H1 (cell line): ENCODE results near the gene ANK2. TPM values are rescaled to one million over a fixed set of nuclear protein-coding genes. Genes with fewer than 3 reads are reported as not detected.

Experiments used
- CTCF ChIA-PET: fragments of 300-600 bp; sonication (Branson Sonifier 250); formaldehyde crosslinking; loops from one replicate; lab custom pipeline; 2021; ENCODE audit not compliant: partially characterized antibody; lab: Charles Lee
- POLR2A ChIA-PET: fragments of 300-600 bp; sonication (Branson Sonifier 250); formaldehyde crosslinking; loops from one replicate; lab custom pipeline; 2021; ENCODE audit warnings: inconsistent platforms; ENCODE audit not compliant: partially characterized antibody; lab: Charles Lee
- DNase-seq, 2 experiments: peaks; one replicate each; pipeline versions ENCODE4 v3.0.0 to v3.0.0-alpha.2; 2010 to 2022; ENCODE audit warnings: low spot score in 2 of 2, low read depth in 1 of 2, mixed read lengths in 1 of 2
- FAIRE-seq: peaks from 2 replicates; lab custom pipeline; 2011; peaks lifted over from hg19 to GRCh38; lab: Jason Lieb, UNC
- H2AFZ ChIP-seq: 2 replicates; pipeline ENCODE4 v1.8.1; 2012; ENCODE audit warnings: low read length, inconsistent platforms
- H2AK5ac ChIP-seq: 2 replicates; pipeline ENCODE4 v1.6.1; 2013; ENCODE audit warnings: low read depth, low read length
- H2BK120ac ChIP-seq: replicated peaks from 2 replicates; pipeline ENCODE3; 2013; ENCODE audit warnings: low read depth, low read length, inconsistent platforms
- H2BK12ac ChIP-seq: 2 replicates; pipeline ENCODE4 v1.6.1; 2013; ENCODE audit warnings: low read depth, low read length
- H2BK15ac ChIP-seq: 2 replicates; pipeline ENCODE4 v1.6.1; 2013; ENCODE audit warnings: low read length
- H2BK20ac ChIP-seq: 2 replicates; pipeline ENCODE4 v1.6.1; 2013; ENCODE audit warnings: low read length
- H2BK5ac ChIP-seq: 2 replicates; pipeline ENCODE4 v1.6.1; 2013; ENCODE audit warnings: low read depth, low read length
- H3K14ac ChIP-seq: 2 replicates; pipeline ENCODE4 v1.6.1; 2013; ENCODE audit warnings: inconsistent platforms; ENCODE audit not compliant: insufficient read length
- H3K18ac ChIP-seq: 2 replicates; pipeline ENCODE4 v1.6.1; 2013; ENCODE audit warnings: low read length; ENCODE audit errors: extremely low read depth
- H3K23ac ChIP-seq: 2 replicates; pipeline ENCODE4 v1.6.1; 2013; ENCODE audit warnings: inconsistent platforms; ENCODE audit not compliant: insufficient read length
- H3K23me2 ChIP-seq: 2 replicates; pipeline ENCODE4 v1.6.1; 2013; ENCODE audit warnings: low read depth, low read length
- H3K27ac ChIP-seq: 2 replicates; pipeline ENCODE4 v1.6.1; 2011; ENCODE audit warnings: low read depth, low read length, inconsistent platforms
- H3K27me3 ChIP-seq, 4 experiments: replicated peaks in 1 of 4; 1 replicate in 1 of 4; 2 replicates in 3 of 4; pipeline versions ENCODE4 v1.6.1 to v1.8.1; 2011 to 2013; ENCODE audit warnings: low read length in 3 of 4, mild to moderate bottlenecking in 3 of 4, inconsistent platforms in 2 of 4, mixed read lengths in 2 of 4, moderate library complexity in 1 of 4; ENCODE audit not compliant: control insufficient read depth in 3 of 4, insufficient read depth in 3 of 4; ENCODE audit errors: extremely low read depth in 1 of 4
- H3K36me3 ChIP-seq, 4 experiments: 2 replicates each; pipeline versions ENCODE4 v1.6.1 to v1.8.1; 2011 to 2013; ENCODE audit warnings: mild to moderate bottlenecking in 4 of 4, low read length in 3 of 4, moderate library complexity in 2 of 4, control low read depth in 1 of 4, inconsistent platforms in 1 of 4; ENCODE audit not compliant: insufficient read depth in 4 of 4, control insufficient read depth in 2 of 4
- H3K4ac ChIP-seq: replicated peaks from 2 replicates; pipeline ENCODE3; 2013; ENCODE audit warnings: low read length, low read depth, mixed read lengths, inconsistent platforms; ENCODE audit not compliant: insufficient read length
- H3K4me1 ChIP-seq, 4 experiments: replicated peaks in 1 of 4; 1 replicate in 1 of 4; 2 replicates in 3 of 4; pipeline versions ENCODE4 v1.6.1 to v1.8.1; 2011 to 2013; ENCODE audit warnings: low read length in 3 of 4, inconsistent platforms in 2 of 4, mixed read lengths in 1 of 4; ENCODE audit not compliant: insufficient read depth in 4 of 4, control insufficient read depth in 3 of 4
- H3K4me2 ChIP-seq, 2 experiments: 2 replicates each; pipeline versions ENCODE4 v1.6.1 to v1.8.1; 2011 to 2013; ENCODE audit warnings: low read depth in 2 of 2, low read length in 2 of 2, control low read depth in 1 of 2, inconsistent platforms in 1 of 2, mild to moderate bottlenecking in 1 of 2; ENCODE audit not compliant: insufficient read depth in 1 of 2
- H3K4me3 ChIP-seq, 4 experiments: fragments of 200-600, 300-600 bp in 1 of 4; sonication (generic), shearing (Covaris generic), sonication (Bioruptor Twin) in 1 of 4; 2 replicates each; pipeline versions ENCODE4 v1.5.1 to v1.8.1; 2011 to 2016; ENCODE audit warnings: low read length in 4 of 4, low read depth in 3 of 4, control low read depth in 2 of 4, inconsistent platforms in 2 of 4, mild to moderate bottlenecking in 2 of 4, mixed read lengths in 1 of 4, moderate library complexity in 1 of 4; ENCODE audit not compliant: insufficient read depth in 2 of 4; ENCODE audit errors: extremely low read depth in 1 of 4
- H3K56ac ChIP-seq: replicated peaks from 2 replicates; pipeline ENCODE3; 2013; ENCODE audit warnings: low read depth, mild to moderate bottlenecking, mixed read lengths, low read length, inconsistent platforms; ENCODE audit not compliant: insufficient read length
- H3K79me1 ChIP-seq: 2 replicates; pipeline ENCODE4 v1.6.1; 2013; ENCODE audit warnings: low read depth, low read length, control low read depth
- H3K79me2 ChIP-seq, 2 experiments: 2 replicates each; pipeline versions ENCODE4 v1.6.1 to v1.8.1; 2012 to 2013; ENCODE audit warnings: low read length in 2 of 2, mild to moderate bottlenecking in 2 of 2, inconsistent platforms in 1 of 2; ENCODE audit not compliant: insufficient read depth in 2 of 2, control insufficient read depth in 1 of 2
- H3K9ac ChIP-seq, 4 experiments: replicated peaks in 1 of 4; 1 replicate in 1 of 4; 2 replicates in 3 of 4; pipeline versions ENCODE4 v1.6.1 to v1.8.1; 2011 to 2013; ENCODE audit warnings: low read depth in 3 of 4, low read length in 3 of 4, control low read depth in 2 of 4, mild to moderate bottlenecking in 2 of 4, moderate library complexity in 2 of 4, inconsistent platforms in 1 of 4; ENCODE audit errors: extremely low read depth in 1 of 4
- H3K9me3 ChIP-seq, 2 experiments: 2 replicates each; pipeline versions ENCODE4 v1.6.1 to v1.8.1; 2012 to 2013; ENCODE audit warnings: mild to moderate bottlenecking in 2 of 2, moderate library complexity in 2 of 2, control low read depth in 1 of 2, inconsistent platforms in 1 of 2, low read depth in 1 of 2, low read length in 1 of 2, mixed read lengths in 1 of 2; ENCODE audit not compliant: insufficient read depth in 2 of 2
- H4K20me1 ChIP-seq, 2 experiments: replicated peaks in 1 of 2; 2 replicates each; pipeline versions ENCODE3 to v1.8.1; 2011 to 2013; ENCODE audit warnings: inconsistent platforms in 2 of 2, low read length in 2 of 2, mild to moderate bottlenecking in 1 of 2; ENCODE audit not compliant: insufficient read depth in 2 of 2, control insufficient read depth in 1 of 2
- H4K5ac ChIP-seq: 2 replicates; pipeline ENCODE4 v1.6.1; 2013; ENCODE audit warnings: low read length, low read depth, mixed read lengths, inconsistent platforms; ENCODE audit not compliant: insufficient read length
- H4K8ac ChIP-seq: 2 replicates; pipeline ENCODE4 v1.8.0; 2013; ENCODE audit warnings: mild to moderate bottlenecking, moderate library complexity, low read length, inconsistent platforms; ENCODE audit not compliant: insufficient read depth; ENCODE audit errors: extremely low read depth
- H4K91ac ChIP-seq: replicated peaks from 2 replicates; pipeline ENCODE3; 2013; ENCODE audit warnings: low read length, mixed read lengths, inconsistent platforms; ENCODE audit not compliant: insufficient read length
- EP300 ChIP-seq, 2 experiments: IDR thresholded peaks; 1 replicate in 1 of 2; 2 replicates in 1 of 2; pipeline ENCODE4 v1.6.1; 2011 to 2012; ENCODE audit warnings: low read depth in 2 of 2, low read length in 2 of 2, mild to moderate bottlenecking in 2 of 2, borderline replicate concordance in 1 of 2, inconsistent platforms in 1 of 2, moderate library complexity in 1 of 2
- RAD21 ChIP-seq, 2 experiments: IDR thresholded peaks in 1 of 2; conservative IDR thresholded peaks in 1 of 2; 2 replicates each; pipeline ENCODE4 v1.6.1; 2011; ENCODE audit warnings: low read depth in 2 of 2, low read length in 2 of 2, improper control_type of control experiment in 1 of 2, inconsistent platforms in 1 of 2, mild to moderate bottlenecking in 1 of 2, moderate library complexity in 1 of 2
- WGBS, 2 experiments: shearing (Covaris generic) in 1 of 2; methylation state at CpG; one replicate each; pipeline versions ENCODE4 v1.1.6 to v1.1.7; 2013 to 2015; ENCODE audit warnings: low lambda C conversion rate in 2 of 2, mixed read lengths in 2 of 2, inconsistent platforms in 1 of 2, low coverage in 1 of 2, missing lambda C conversion rate in 1 of 2; ENCODE audit not compliant: insufficient replicate concordance in 2 of 2, insufficient coverage in 1 of 2, insufficient read length in 1 of 2; ENCODE audit errors: extremely low coverage in 1 of 2, missing lambda C conversion rate in 1 of 2; 5-methylcytosine and 5-hydroxymethylcytosine counted together
- polyA plus RNA-seq, 7 experiments: library from polyadenylated mRNA; depleted of rRNA in 3 of 7; stranded (reverse) in 5 of 7; unstranded in 2 of 7; fragments of >200 nt in 5 of 7; fragments of 200-250 nt in 2 of 7; gene quantifications; 1 replicate in 5 of 7; 2 replicates in 1 of 7; 4 replicates in 1 of 7; pipeline versions ENCODE4 v1.2.1 to v1.2.3, GENCODE V29; 2011 to 2013; ENCODE audit warnings: missing spikeins in 2 of 7, mixed read lengths in 2 of 7
- total RNA-seq: library from RNA; stranded (reverse); fragmentation: NEBNext Ultra II Directional; extraction: Animal tissue kit (Norgen Biotek cat#: 25700); gene quantifications from 2 replicates; pipeline ENCODE4 v1.2.1, GENCODE V29; 2021
- TF ChIP-seq, protein P1 (sequence below), 3 experiments: IDR thresholded peaks; 1 replicate in 2 of 3; 2 replicates in 1 of 3; pipeline versions ENCODE4 v1.5.1 to v1.6.1; 2011; ENCODE audit warnings: low read length in 3 of 3, mild to moderate bottlenecking in 3 of 3, inconsistent platforms in 2 of 3, low read depth in 1 of 3, moderate library complexity in 1 of 3; ENCODE audit not compliant: insufficient read depth in 1 of 3; ENCODE audit errors: control extremely low read depth in 1 of 3

The ANK2 gene
- total and polyA plus RNA-seq, 2 of the 8 experiments (the other 6 are each of a cell fraction or from before 2014, with no cell fraction given), result 14.2 to 35.1 TPM

DNA sequence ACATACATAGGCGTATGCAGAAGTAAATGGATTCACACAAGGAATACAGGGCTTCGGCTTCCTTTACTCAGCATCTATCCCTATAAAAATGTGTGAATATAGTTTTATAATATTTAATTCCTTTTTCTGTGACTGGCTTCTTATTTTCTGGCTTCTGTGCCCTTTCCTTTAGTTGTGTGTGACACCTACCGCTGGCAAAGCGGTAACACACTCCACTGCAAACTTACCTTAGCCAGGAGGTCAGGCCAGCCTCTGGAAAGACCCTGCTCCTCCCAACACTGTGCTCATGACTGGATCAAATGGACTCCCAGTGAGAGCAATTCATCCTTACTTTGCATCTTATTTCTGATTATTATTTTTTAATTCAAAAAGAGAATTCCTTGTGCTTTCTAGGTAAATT is 244.2 kb downstream of the ANK2 start:
- CTCF ChIA-PET, result interaction anchor here (0.7 to 9.1 kb wide), 11 partner anchors 9 to 356 kb away, joined by 3 to 78 read pairs (median 6); no protein-coding TSS in a partner anchor
- H4K20me1 ChIP-seq, result no peaks in the 10 kb centered on the region
- H3K27ac ChIP-seq, result no peak overlapping the region
- H2BK12ac ChIP-seq, result no peak overlapping the region
- H2BK15ac ChIP-seq, result no peak overlapping the region
- H4K5ac ChIP-seq, result peak overlapping the region; percentile 27
- no peak overlapping the region for H2BK5ac ChIP-seq
- DNase-seq, result no peak
- no peaks in the 10 kb centered on the region for H3K79me1 ChIP-seq
- H4K91ac ChIP-seq, result no peak overlapping the region
- no peak overlapping the region; a peak in 1 of 7 replicates for H3K9ac ChIP-seq
- peaks cover 4% of the 10 kb centered on the region; the same call in 1 of the 2 replicates for H3K23me2 ChIP-seq
- POLR2A ChIA-PET, result interaction anchor here (2.7 kb wide), 1 partner anchor 11 kb away, joined by 10 read pairs; no protein-coding TSS in a partner anchor
- H2BK120ac ChIP-seq, result peak overlapping the region; percentile 1
- H2AK5ac ChIP-seq, result no peak overlapping the region; the same call in 1 of the 2 replicates
- no peaks in the 10 kb centered on the region for H3K79me2 ChIP-seq
- no peaks in the 10 kb centered on the region for H3K27me3 ChIP-seq
- no peak overlapping the region; the same call in 1 of the 2 replicates for H3K18ac ChIP-seq
- H2BK20ac ChIP-seq, result no peak overlapping the region
- peak overlapping the region in 2 of 4 experiments; percentile 36 to 40; a peak in 3 of 8 replicates for H3K4me3 ChIP-seq
- H3K4me2 ChIP-seq, result peak overlapping the region; percentile 62 to 94
- H3K4me1 ChIP-seq, result peaks cover 11 to 33% (median 20%) of the 10 kb centered on the region in 4 experiments
- no peak for FAIRE-seq
- 64% methylated on average over 4 of the region's 4 CpGs; no CpG with 5 or more reads in 1 of the 2 experiments for WGBS, 2 experiments
- H3K23ac ChIP-seq, result no peak overlapping the region
- no peak overlapping the region for H4K8ac ChIP-seq
- no peaks in the 10 kb centered on the region for H3K9me3 ChIP-seq
- no peak overlapping the region for H2AFZ ChIP-seq
- H3K56ac ChIP-seq, result no peak overlapping the region
- no peak overlapping the region for H3K14ac ChIP-seq
- TF ChIP-seq RAD21 (IDR thresholded peaks at IDR 0.05 in 1 of 2, conservative IDR thresholded peaks at IDR 0.05 in 1 of 2; ENCODE audit: low read depth in 2 of 2, low read length in 2 of 2) (peak; percentile 49 to 64), EP300 (IDR thresholded peaks at IDR 0.05; ENCODE audit: borderline replicate concordance in 1 of 2, low read depth in 2 of 2, low read length in 2 of 2) (no peak)
- TF ChIP-seq, protein P1, sequence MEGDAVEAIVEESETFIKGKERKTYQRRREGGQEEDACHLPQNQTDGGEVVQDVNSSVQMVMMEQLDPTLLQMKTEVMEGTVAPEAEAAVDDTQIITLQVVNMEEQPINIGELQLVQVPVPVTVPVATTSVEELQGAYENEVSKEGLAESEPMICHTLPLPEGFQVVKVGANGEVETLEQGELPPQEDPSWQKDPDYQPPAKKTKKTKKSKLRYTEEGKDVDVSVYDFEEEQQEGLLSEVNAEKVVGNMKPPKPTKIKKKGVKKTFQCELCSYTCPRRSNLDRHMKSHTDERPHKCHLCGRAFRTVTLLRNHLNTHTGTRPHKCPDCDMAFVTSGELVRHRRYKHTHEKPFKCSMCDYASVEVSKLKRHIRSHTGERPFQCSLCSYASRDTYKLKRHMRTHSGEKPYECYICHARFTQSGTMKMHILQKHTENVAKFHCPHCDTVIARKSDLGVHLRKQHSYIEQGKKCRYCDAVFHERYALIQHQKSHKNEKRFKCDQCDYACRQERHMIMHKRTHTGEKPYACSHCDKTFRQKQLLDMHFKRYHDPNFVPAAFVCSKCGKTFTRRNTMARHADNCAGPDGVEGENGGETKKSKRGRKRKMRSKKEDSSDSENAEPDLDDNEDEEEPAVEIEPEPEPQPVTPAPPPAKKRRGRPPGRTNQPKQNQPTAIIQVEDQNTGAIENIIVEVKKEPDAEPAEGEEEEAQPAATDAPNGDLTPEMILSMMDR (IDR thresholded peaks at IDR 0.05; ENCODE audit: control extremely low read depth in 1 of 3, insufficient read depth in 1 of 3, low read depth in 1 of 3, low read length in 3 of 3), result peak; percentile 32 to 33 (median 33); a peak in 3 of 4 replicates
- H3K4ac ChIP-seq, result no peak overlapping the region
- H3K36me3 ChIP-seq, result peaks cover 0 to 33% (median under 1%) of the 10 kb centered on the region in 4 experiments; a peak in 2 of 8 replicates
